IMR-90 (cell line): ENCODE data around the gene DCLRE1C. TPM values are rescaled to one million over a fixed set of nuclear protein-coding genes. Genes with fewer than 3 reads are reported as not detected.

Experiments
- ATAC-seq: fragments of 200-7000 bp; cut with Tn5 transposase; 2 replicates; pipeline ENCODE4 v1.9.1; 2020; ENCODE audit warnings: low read depth, mild to moderate bottlenecking, moderate library complexity
- BruUV-seq: library from RNA; stranded (reverse); fragments of 400-500 nt; replicated peaks from 2 replicates; lab custom pipeline; 2021; lab: Mats Ljungman, UMichigan
- CTCF ChIA-PET: fragments of 300-600 bp; formaldehyde crosslinking; extraction: SDS; loops from one replicate; lab custom pipeline; 2021; ENCODE audit warnings: antibody characterized with exemption; lab: Yijun Ruan, JAX
- POLR2A ChIA-PET: fragments of 300-600 bp; sonication (Branson Sonifier 250); formaldehyde crosslinking; loops from one replicate; lab custom pipeline; 2022; ENCODE audit warnings: antibody characterized with exemption; ENCODE audit not compliant: unreplicated experiment; lab: Charles Lee
- DNase-seq: peaks from one replicate; pipeline ENCODE4 v3.0.0; 2013
- H2AFZ ChIP-seq: replicated peaks from 2 replicates; pipeline ENCODE3; 2013; ENCODE audit warnings: low read length, mild to moderate bottlenecking; ENCODE audit not compliant: poor library complexity
- H2AK5ac ChIP-seq: 2 replicates; pipeline ENCODE4 v1.6.1; 2013; ENCODE audit warnings: low read depth, low read length, inconsistent platforms
- H2AK9ac ChIP-seq: replicated peaks from 2 replicates; pipeline ENCODE3; 2013; ENCODE audit warnings: mild to moderate bottlenecking, low read depth, low read length, moderate library complexity; ENCODE audit not compliant: poor library complexity
- H2BK120ac ChIP-seq: 2 replicates; pipeline ENCODE4 v1.6.1; 2013; ENCODE audit warnings: low read depth, low read length, inconsistent platforms
- H2BK15ac ChIP-seq: 3 replicates; pipeline ENCODE4 v1.6.1; 2013; ENCODE audit warnings: low read depth, low read length, inconsistent platforms
- H2BK20ac ChIP-seq: 2 replicates; pipeline ENCODE4 v1.6.1; 2013; ENCODE audit warnings: low read depth, mild to moderate bottlenecking, inconsistent platforms, low read length, moderate library complexity
- H2BK5ac ChIP-seq: 2 replicates; pipeline ENCODE4 v1.6.1; 2013; ENCODE audit warnings: mild to moderate bottlenecking, low read depth, low read length, inconsistent platforms; ENCODE audit not compliant: poor library complexity, severe bottlenecking
- H3K14ac ChIP-seq: replicated peaks from 2 replicates; pipeline ENCODE4 v1.6.1; 2013; ENCODE audit warnings: low read depth, low read length, inconsistent platforms
- H3K18ac ChIP-seq: 2 replicates; pipeline ENCODE4 v1.6.1; 2013; ENCODE audit warnings: low read depth, low read length, control low read depth
- H3K23ac ChIP-seq: 2 replicates; pipeline ENCODE4 v1.6.1; 2013; ENCODE audit warnings: low read depth, low read length, inconsistent platforms
- H3K27ac ChIP-seq: 2 replicates; pipeline ENCODE4 v1.5.1; 2013; ENCODE audit warnings: mild to moderate bottlenecking, control low read depth, low read length; ENCODE audit not compliant: insufficient read depth
- H3K27me3 ChIP-seq: 2 replicates; pipeline ENCODE4 v1.6.1; 2013; ENCODE audit warnings: low read length; ENCODE audit not compliant: control insufficient read depth, insufficient read depth
- H3K36me3 ChIP-seq: 2 replicates; pipeline ENCODE4 v1.6.1; 2013; ENCODE audit warnings: low read length, mixed read lengths; ENCODE audit not compliant: control insufficient read depth, insufficient read depth
- H3K4ac ChIP-seq: 2 replicates; pipeline ENCODE4 v1.6.1; 2013; ENCODE audit warnings: low read depth, low read length, inconsistent platforms
- H3K4me1 ChIP-seq: 2 replicates; pipeline ENCODE4 v1.6.1; 2013; ENCODE audit warnings: low read length, mixed read lengths; ENCODE audit not compliant: control insufficient read depth, insufficient read depth
- H3K4me2 ChIP-seq: 2 replicates; pipeline ENCODE4 v1.6.1; 2013; ENCODE audit warnings: low read depth, mild to moderate bottlenecking, control low read depth, low read length, moderate library complexity
- H3K4me3 ChIP-seq: 2 replicates; pipeline ENCODE4 v1.5.1; 2013; ENCODE audit warnings: low read depth, mild to moderate bottlenecking, control low read depth, low read length, moderate library complexity; ENCODE audit not compliant: insufficient read depth
- H3K56ac ChIP-seq: 2 replicates; pipeline ENCODE4 v1.6.1; 2013; ENCODE audit warnings: low read length, inconsistent platforms; ENCODE audit not compliant: insufficient read depth; ENCODE audit errors: extremely low read depth
- H3K79me1 ChIP-seq, 2 experiments: 2 replicates each; pipeline ENCODE4 v1.6.1; 2013; ENCODE audit warnings: low read length in 2 of 2, inconsistent platforms in 1 of 2, low read depth in 1 of 2
- H3K9ac ChIP-seq: 2 replicates; pipeline ENCODE4 v1.6.1; 2013; ENCODE audit warnings: low read depth, low read length, control low read depth
- H3K9me1 ChIP-seq: 2 replicates; pipeline ENCODE4 v1.6.1; 2013; ENCODE audit warnings: low read length, inconsistent platforms; ENCODE audit not compliant: insufficient read depth
- H3K9me3 ChIP-seq: 2 replicates; pipeline ENCODE4 v1.6.1; 2013; ENCODE audit warnings: low read length; ENCODE audit not compliant: control insufficient read depth, insufficient read depth
- H4K20me1 ChIP-seq: 2 replicates; pipeline ENCODE4 v1.6.1; 2013; ENCODE audit warnings: low read length, inconsistent platforms; ENCODE audit not compliant: insufficient read depth
- H4K5ac ChIP-seq: 2 replicates; pipeline ENCODE4 v1.6.1; 2013; ENCODE audit warnings: mild to moderate bottlenecking, low read depth, low read length, control low read depth
- H4K8ac ChIP-seq, 2 experiments: 2 replicates each; pipeline ENCODE4 v1.6.1; 2013; ENCODE audit warnings: low read depth in 2 of 2, low read length in 2 of 2, control low read depth in 1 of 2, inconsistent platforms in 1 of 2
- H4K91ac ChIP-seq: 2 replicates; pipeline ENCODE4 v1.6.1; 2013; ENCODE audit warnings: low read depth, low read length, inconsistent platforms; ENCODE audit not compliant: insufficient read depth
- CEBPB ChIP-seq: IDR thresholded peaks from 2 replicates; pipeline ENCODE4 v1.6.1; 2012; ENCODE audit warnings: low read depth, low read length, improper control_type of control experiment
- CHD1 ChIP-seq: IDR thresholded peaks from 2 replicates; pipeline ENCODE4 v1.6.1; 2012; ENCODE audit warnings: low read depth, low read length, improper control_type of control experiment
- FOS ChIP-seq: fragments of 150-350 bp; IDR thresholded peaks from 2 replicates; pipeline ENCODE4 v1.6.1; 2016; ENCODE audit warnings: low read depth, low read length
- MAZ ChIP-seq: IDR thresholded peaks from 2 replicates; pipeline ENCODE4 v1.6.1; 2012; ENCODE audit warnings: low read depth, mild to moderate bottlenecking, low read length, improper control_type of control experiment, moderate library complexity, borderline replicate concordance
- MXI1 ChIP-seq: IDR thresholded peaks from 2 replicates; pipeline ENCODE4 v1.6.1; 2012; ENCODE audit warnings: low read depth, mild to moderate bottlenecking, low read length, moderate library complexity, borderline replicate concordance
- NFE2L2 ChIP-seq: fragments of 150-350 bp; IDR thresholded peaks from 2 replicates; pipeline ENCODE4 v1.6.1; 2016; ENCODE audit warnings: low read depth, mild to moderate bottlenecking, low read length
- RCOR1 ChIP-seq: IDR thresholded peaks from 2 replicates; pipeline ENCODE4 v1.6.1; 2012; ENCODE audit warnings: mild to moderate bottlenecking, low read length, improper control_type of control experiment; ENCODE audit not compliant: insufficient replicate concordance
- SMC3 ChIP-seq: fragments of 150-350 bp; IDR thresholded peaks from 2 replicates; pipeline ENCODE4 v1.6.1; 2016; ENCODE audit warnings: low read depth, mild to moderate bottlenecking, antibody characterized with exemption, low read length, moderate library complexity
- WGBS, 2 experiments: methylation state at CpG; one replicate each; pipeline versions ENCODE4 v1.1.5 to v1.1.7; 2013; ENCODE audit warnings: missing lambda C conversion rate in 2 of 2; ENCODE audit not compliant: insufficient read length in 1 of 2; ENCODE audit errors: extremely low coverage in 2 of 2; 5-methylcytosine and 5-hydroxymethylcytosine counted together
- dilution Hi-C: fragments of 300-500 bp; cut with HindIII; formaldehyde crosslinking; loops from one replicate; pipeline ENCODE4 v1.14.3; 2018; ENCODE audit warnings: low sequenced_read_pairs; ENCODE audit not compliant: unreplicated experiment
- in situ Hi-C: fragments of 300-500 bp; cut with MboI; formaldehyde crosslinking; loops from 3 replicates; pipeline ENCODE4 v1.14.3; 2019; ENCODE audit warnings: low sequenced_read_pairs, inconsistent platforms, mixed read lengths
- intact Hi-C: fragments of 100-400 bp; cut with micrococcal nuclease; formaldehyde crosslinking; loops from 2 replicates; pipeline ENCODE4 v1.10.0; 2022
- polyA plus RNA-seq, 3 experiments: library from polyadenylated mRNA; depleted of rRNA; stranded (reverse); fragments of >200 nt; gene quantifications; 2 replicates each; pipeline ENCODE4 v1.2.3, GENCODE V29; 2012; ENCODE audit warnings: low replicate concordance in 1 of 3
- total RNA-seq: library from RNA; depleted of rRNA; stranded (reverse); fragments of >200 nt; gene quantifications from 2 replicates; pipeline ENCODE4 v1.2.3, GENCODE V29; 2012
- TF ChIP-seq, protein P1 (sequence below): fragments of 150-350 bp; IDR thresholded peaks from 2 replicates; pipeline ENCODE4 v1.6.1; 2016; ENCODE audit warnings: low read depth, mild to moderate bottlenecking, low read length, moderate library complexity, borderline replicate concordance
- TF ChIP-seq, protein P2 (sequence below): conservative IDR thresholded peaks from 2 replicates; pipeline ENCODE4 v1.5.1; 2012; ENCODE audit warnings: mild to moderate bottlenecking, low read depth, low read length, improper control_type of control experiment

The DCLRE1C gene
- total and polyA plus RNA-seq, 2 of the 4 experiments (the other 2 are of a cell fraction) = 2.9 to 8.1 TPM

DNA sequence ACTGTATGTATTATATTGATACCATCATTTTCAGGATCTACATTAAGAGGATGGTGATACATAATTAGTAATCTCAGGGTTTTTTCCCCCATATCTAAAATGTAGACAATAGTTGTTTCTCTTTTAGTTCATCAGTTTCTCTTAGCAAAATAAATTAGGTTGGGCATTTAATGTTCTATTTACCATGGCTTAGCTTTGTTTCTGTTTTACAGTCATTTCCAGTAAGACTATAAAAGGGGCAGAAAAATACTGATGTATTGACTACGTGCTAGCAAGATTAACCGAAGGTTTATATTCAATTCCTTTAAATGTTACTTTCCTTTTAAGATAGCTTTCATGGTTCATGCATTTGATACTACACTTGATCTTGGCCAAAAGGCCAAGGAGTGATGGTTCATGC lies 49.0 kb downstream of the DCLRE1C start:
- Histone ChIP-seq H3K18ac (no peak overlapping the region), H3K4me3 (no peak overlapping the region), H3K14ac (no peak overlapping the region), H2BK120ac (no peak overlapping the region), H2BK15ac (no peak overlapping the region), H3K27me3 (no peaks in the 10 kb centered on the region), H4K91ac (no peak overlapping the region), H2AK9ac (no peak overlapping the region), H3K9ac (no peak overlapping the region), H3K9me3 (0 out of 2 replicates have a peak, but pooled peaks cover 2% of the 10 kb centered on the region), H3K4me1 (no peaks in the 10 kb centered on the region), H3K27ac (no peak overlapping the region), H4K5ac (no peak overlapping the region), H2BK5ac (no peak overlapping the region), H2BK20ac (no peak overlapping the region), H4K20me1 (no peaks in the 10 kb centered on the region), H4K8ac (no peak overlapping the region), H3K4me2 (no peak overlapping the region), H3K9me1 (no peaks in the 10 kb centered on the region), H3K79me1 (peaks cover 0 to under 1% of the 10 kb centered on the region in 2 experiments; a peak in 2 of 4 replicates), H3K56ac (no peak overlapping the region), H3K36me3 (peaks cover 18% of the 10 kb centered on the region), H2AK5ac (no peak overlapping the region), H3K4ac (no peak overlapping the region), H3K23ac (no peak overlapping the region), H2AFZ (no peak overlapping the region)
- POLR2A ChIA-PET = no interaction called here
- BruUV-seq = no TSS peak
- dilution Hi-C loops = no loop called here
- WGBS, 2 experiments = no CpG with 5 or more reads among the region's 2 CpGs
- intact Hi-C loops = no loop called here
- ATAC-seq (no peak), DNase-seq (no peak)
- CTCF ChIA-PET = interaction anchor here (1.3 to 1.5 kb wide), 2 partner anchors 25 to 39 kb away, joined by 3 to 4 read pairs; no protein-coding TSS in a partner anchor
- in situ Hi-C loops = no loop called here
- TF ChIP-seq MAZ (no peak), FOS (no peak), NFE2L2 (no peak), CHD1 (no peak), MXI1 (no peak), SMC3 (no peak), CEBPB (no peak), RCOR1 (no peak)
- TF ChIP-seq, protein P1, sequence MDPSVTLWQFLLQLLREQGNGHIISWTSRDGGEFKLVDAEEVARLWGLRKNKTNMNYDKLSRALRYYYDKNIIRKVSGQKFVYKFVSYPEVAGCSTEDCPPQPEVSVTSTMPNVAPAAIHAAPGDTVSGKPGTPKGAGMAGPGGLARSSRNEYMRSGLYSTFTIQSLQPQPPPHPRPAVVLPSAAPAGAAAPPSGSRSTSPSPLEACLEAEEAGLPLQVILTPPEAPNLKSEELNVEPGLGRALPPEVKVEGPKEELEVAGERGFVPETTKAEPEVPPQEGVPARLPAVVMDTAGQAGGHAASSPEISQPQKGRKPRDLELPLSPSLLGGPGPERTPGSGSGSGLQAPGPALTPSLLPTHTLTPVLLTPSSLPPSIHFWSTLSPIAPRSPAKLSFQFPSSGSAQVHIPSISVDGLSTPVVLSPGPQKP = no peak
- TF ChIP-seq, protein P2, sequence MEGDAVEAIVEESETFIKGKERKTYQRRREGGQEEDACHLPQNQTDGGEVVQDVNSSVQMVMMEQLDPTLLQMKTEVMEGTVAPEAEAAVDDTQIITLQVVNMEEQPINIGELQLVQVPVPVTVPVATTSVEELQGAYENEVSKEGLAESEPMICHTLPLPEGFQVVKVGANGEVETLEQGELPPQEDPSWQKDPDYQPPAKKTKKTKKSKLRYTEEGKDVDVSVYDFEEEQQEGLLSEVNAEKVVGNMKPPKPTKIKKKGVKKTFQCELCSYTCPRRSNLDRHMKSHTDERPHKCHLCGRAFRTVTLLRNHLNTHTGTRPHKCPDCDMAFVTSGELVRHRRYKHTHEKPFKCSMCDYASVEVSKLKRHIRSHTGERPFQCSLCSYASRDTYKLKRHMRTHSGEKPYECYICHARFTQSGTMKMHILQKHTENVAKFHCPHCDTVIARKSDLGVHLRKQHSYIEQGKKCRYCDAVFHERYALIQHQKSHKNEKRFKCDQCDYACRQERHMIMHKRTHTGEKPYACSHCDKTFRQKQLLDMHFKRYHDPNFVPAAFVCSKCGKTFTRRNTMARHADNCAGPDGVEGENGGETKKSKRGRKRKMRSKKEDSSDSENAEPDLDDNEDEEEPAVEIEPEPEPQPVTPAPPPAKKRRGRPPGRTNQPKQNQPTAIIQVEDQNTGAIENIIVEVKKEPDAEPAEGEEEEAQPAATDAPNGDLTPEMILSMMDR = no peak
